Trophoblast cell (in vitro differentiated cells and primary cell): ENCODE results near the gene BMX.

ENCODE experiments used
- DNase-seq, 2 donors: peaks; one replicate each; pipeline ENCODE4 v3.0.0-alpha.2; 2016
- H2AFZ ChIP-seq: 2 replicates; pipeline ENCODE4 v1.6.1; 2013; ENCODE audit warnings: low read length, moderate library complexity, mild to moderate bottlenecking; ENCODE audit not compliant: insufficient read depth, poor library complexity
- H2AK5ac ChIP-seq: 2 replicates; pipeline ENCODE4 v1.6.1; 2013; ENCODE audit warnings: mild to moderate bottlenecking, low read length
- H2BK120ac ChIP-seq: 2 replicates; pipeline ENCODE4 v1.6.1; 2013; ENCODE audit warnings: low read length, mild to moderate bottlenecking, moderate library complexity; ENCODE audit not compliant: insufficient read depth, poor library complexity
- H2BK12ac ChIP-seq: 2 replicates; pipeline ENCODE4 v1.6.1; 2013; ENCODE audit warnings: mild to moderate bottlenecking, low read length, moderate library complexity
- H2BK5ac ChIP-seq: 2 replicates; pipeline ENCODE4 v1.6.1; 2013; ENCODE audit warnings: low read length, low read depth, moderate library complexity, mild to moderate bottlenecking; ENCODE audit not compliant: poor library complexity
- H3K14ac ChIP-seq: 2 replicates; pipeline ENCODE4 v1.6.1; 2013; ENCODE audit warnings: mild to moderate bottlenecking, low read length
- H3K18ac ChIP-seq: 2 replicates; pipeline ENCODE4 v1.6.1; 2013; ENCODE audit warnings: mild to moderate bottlenecking, low read length
- H3K23ac ChIP-seq: 2 replicates; pipeline ENCODE4 v1.6.1; 2013; ENCODE audit warnings: low read length
- H3K27ac ChIP-seq: 2 replicates; pipeline ENCODE4 v1.5.1; 2013; ENCODE audit warnings: low read depth, mild to moderate bottlenecking, inconsistent platforms, low read length, moderate library complexity
- H3K27me3 ChIP-seq: 2 replicates; pipeline ENCODE4 v1.6.1; 2013; ENCODE audit warnings: inconsistent platforms, mild to moderate bottlenecking, low read length, moderate library complexity; ENCODE audit not compliant: insufficient read depth
- H3K36me3 ChIP-seq, 2 experiments: 1 replicate in 1 of 2; 2 replicates in 1 of 2; pipeline ENCODE4 v1.6.1; 2013; ENCODE audit warnings: low read length in 2 of 2, mild to moderate bottlenecking in 2 of 2, moderate library complexity in 1 of 2; ENCODE audit not compliant: insufficient read depth in 2 of 2, control insufficient read depth in 1 of 2
- H3K4ac ChIP-seq: 2 replicates; pipeline ENCODE4 v1.6.1; 2013; ENCODE audit warnings: low read depth, mild to moderate bottlenecking, low read length, moderate library complexity
- H3K4me1 ChIP-seq, 2 experiments: 1 replicate in 1 of 2; 2 replicates in 1 of 2; pipeline ENCODE4 v1.6.1; 2013; ENCODE audit warnings: low read length in 2 of 2, mild to moderate bottlenecking in 2 of 2, moderate library complexity in 1 of 2; ENCODE audit not compliant: insufficient read depth in 2 of 2, control insufficient read depth in 1 of 2
- H3K4me2 ChIP-seq: 2 replicates; pipeline ENCODE4 v1.6.1; 2013; ENCODE audit warnings: inconsistent platforms, mild to moderate bottlenecking, low read length, moderate library complexity
- H3K4me3 ChIP-seq: 2 replicates; pipeline ENCODE4 v1.5.1; 2013; ENCODE audit warnings: mild to moderate bottlenecking, low read depth, low read length, inconsistent platforms
- H3K79me1 ChIP-seq: one replicate; pipeline ENCODE4 v1.6.1; 2013; ENCODE audit warnings: low read length
- H3K79me2 ChIP-seq: 2 replicates; pipeline ENCODE4 v1.6.1; 2013; ENCODE audit warnings: low read length, mild to moderate bottlenecking; ENCODE audit not compliant: control insufficient read depth, insufficient read depth, poor library complexity
- H3K9ac ChIP-seq: 2 replicates; pipeline ENCODE4 v1.6.1; 2013; ENCODE audit warnings: mild to moderate bottlenecking, low read length
- H3K9me3 ChIP-seq: 2 replicates; pipeline ENCODE4 v1.6.1; 2013; ENCODE audit warnings: low read depth, mild to moderate bottlenecking, control low read depth, inconsistent platforms, low read length; ENCODE audit not compliant: insufficient read depth
- H4K12ac ChIP-seq: 2 replicates; pipeline ENCODE4 v1.6.1; 2013; ENCODE audit warnings: low read depth, mild to moderate bottlenecking, low read length, moderate library complexity
- H4K8ac ChIP-seq: 2 replicates; pipeline ENCODE4 v1.6.1; 2013; ENCODE audit warnings: low read depth, mild to moderate bottlenecking, low read length, moderate library complexity
- H4K91ac ChIP-seq: one replicate; pipeline ENCODE4 v1.6.1; 2013; ENCODE audit warnings: low read depth, mild to moderate bottlenecking, low read length, moderate library complexity
- WGBS: extraction: QIAGEN DNeasy Blood & Tissue Kit; methylation state at CpG from one replicate; pipeline ENCODE4 v1.1.7; 2013; ENCODE audit warnings: missing lambda C conversion rate; ENCODE audit not compliant: insufficient read length, insufficient coverage; ENCODE audit errors: extremely low coverage; 5-methylcytosine and 5-hydroxymethylcytosine counted together

The BMX gene

GRCh38 chrX:15574017-15574416 is 73.4 kb downstream of the BMX start:
- H3K4me1 ChIP-seq, result no peaks in the 10 kb centered on the region
- H3K79me1 ChIP-seq, result no peaks in the 10 kb centered on the region
- H4K12ac ChIP-seq, result no peak overlapping the region
- H3K4me2 ChIP-seq, result no peak overlapping the region
- no peak overlapping the region for H4K8ac ChIP-seq
- no peak overlapping the region for H3K18ac ChIP-seq
- no peaks in the 10 kb centered on the region for H3K79me2 ChIP-seq
- H2AK5ac ChIP-seq, result no peak overlapping the region
- H4K91ac ChIP-seq, result no peak overlapping the region
- H3K23ac ChIP-seq, result no peak overlapping the region
- no peak overlapping the region for H2BK120ac ChIP-seq
- no peak overlapping the region for H3K27ac ChIP-seq
- no peaks in the 10 kb centered on the region for H3K27me3 ChIP-seq
- no peak for DNase-seq
- H2BK5ac ChIP-seq, result no peak overlapping the region
- no peak overlapping the region for H3K14ac ChIP-seq
- H2AFZ ChIP-seq, result no peak overlapping the region
- no peaks in the 10 kb centered on the region for H3K9me3 ChIP-seq
- H3K4ac ChIP-seq, result no peak overlapping the region
- WGBS, result no CpG with 5 or more reads among the region's 2 CpGs
- H3K36me3 ChIP-seq, result no peaks in the 10 kb centered on the region
- H2BK12ac ChIP-seq, result no peak overlapping the region
- H3K9ac ChIP-seq, result no peak overlapping the region
- H3K4me3 ChIP-seq, result no peak overlapping the region

- Histone ChIP-seq H3K4me1 (no peaks in the 10 kb centered on the region), H3K9ac (no peak overlapping the region), H2BK5ac (no peak overlapping the region), H4K12ac (no peak overlapping the region), H2AK5ac (no peak overlapping the region), H2BK120ac (no peak overlapping the region), H4K8ac (no peak overlapping the region), H3K4me2 (no peak overlapping the region), H3K27ac (no peak overlapping the region), H3K79me1 (no peaks in the 10 kb centered on the region), H3K4me3 (no peak overlapping the region), H2BK12ac (no peak overlapping the region), H3K79me2 (no peaks in the 10 kb centered on the region), H2AFZ (no peak overlapping the region), H3K9me3 (no peaks in the 10 kb centered on the region), H3K18ac (no peak overlapping the region), H3K14ac (no peak overlapping the region), H3K4ac (no peak overlapping the region), H3K36me3 (no peaks in the 10 kb centered on the region), H3K27me3 (no peaks in the 10 kb centered on the region), H3K23ac (no peak overlapping the region), H4K91ac (no peak overlapping the region)
- WGBS, result no CpG with 5 or more reads among the region's 1 CpG
- DNase-seq, result no peak
These were observed 75.4 kb downstream of the BMX start for GRCh38 chrX:15576019-15576418.

- no peak overlapping the region for H3K14ac ChIP-seq
- no peaks in the 10 kb centered on the region for H3K79me1 ChIP-seq
- H3K27ac ChIP-seq, result no peak overlapping the region
- no peaks in the 10 kb centered on the region for H3K27me3 ChIP-seq
- WGBS, result no CpG with 5 or more reads among the region's 5 CpGs
- no peak overlapping the region for H3K9ac ChIP-seq
- H4K91ac ChIP-seq, result no peak overlapping the region
- no peak overlapping the region for H3K4me3 ChIP-seq
- H3K9me3 ChIP-seq, result no peaks in the 10 kb centered on the region
- no peak overlapping the region for H2AFZ ChIP-seq
- H3K79me2 ChIP-seq, result no peaks in the 10 kb centered on the region
- H3K4me2 ChIP-seq, result no peak overlapping the region
- peak; percentile 52 to 71 for DNase-seq
- H4K8ac ChIP-seq, result no peak overlapping the region
- H2BK5ac ChIP-seq, result no peak overlapping the region
- no peak overlapping the region for H3K18ac ChIP-seq
- no peak overlapping the region for H2BK120ac ChIP-seq
- no peak overlapping the region for H4K12ac ChIP-seq
- H3K4ac ChIP-seq, result no peak overlapping the region
- H2AK5ac ChIP-seq, result no peak overlapping the region
- H3K23ac ChIP-seq, result no peak overlapping the region
- no peaks in the 10 kb centered on the region for H3K4me1 ChIP-seq
- no peak overlapping the region for H2BK12ac ChIP-seq
- H3K36me3 ChIP-seq, result no peaks in the 10 kb centered on the region
These were observed 79.5 kb downstream of the BMX start for GRCh38 chrX:15579778-15580747.

DNA sequence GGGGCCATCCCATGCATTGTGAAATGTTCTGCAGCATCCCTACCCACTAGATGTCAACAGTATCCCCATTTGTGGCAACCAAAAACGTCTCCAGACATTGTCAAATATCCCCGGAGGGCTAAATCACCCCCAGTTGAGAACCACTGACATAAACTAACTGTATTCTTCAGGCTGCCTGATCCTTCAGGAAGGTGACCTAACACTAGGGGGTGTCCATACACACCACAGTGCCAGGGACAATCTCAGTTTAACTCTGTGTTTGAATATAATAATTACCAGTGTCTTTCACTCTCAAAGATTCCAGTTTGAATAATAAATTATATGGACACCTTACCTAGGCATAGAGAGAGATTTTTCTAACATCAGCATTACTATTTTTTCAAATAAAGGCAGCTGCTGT is 93.8 kb downstream of the BMX start:
- H3K36me3 ChIP-seq, result no peaks in the 10 kb centered on the region
- no peak overlapping the region for H2BK120ac ChIP-seq
- H4K12ac ChIP-seq, result no peak overlapping the region
- no peaks in the 10 kb centered on the region for H3K79me2 ChIP-seq
- no peak overlapping the region for H3K4me2 ChIP-seq
- peaks cover 3% of the 10 kb centered on the region for H3K79me1 ChIP-seq
- no peaks in the 10 kb centered on the region for H3K9me3 ChIP-seq
- H3K14ac ChIP-seq, result no peak overlapping the region
- no peak overlapping the region for H2AFZ ChIP-seq
- H3K4ac ChIP-seq, result no peak overlapping the region
- no CpG with 5 or more reads among the region's 2 CpGs for WGBS
- H3K27me3 ChIP-seq, result no peaks in the 10 kb centered on the region
- H4K91ac ChIP-seq, result no peak overlapping the region
- H3K9ac ChIP-seq, result no peak overlapping the region
- no peak overlapping the region for H3K23ac ChIP-seq
- no peak overlapping the region for H2BK5ac ChIP-seq
- H4K8ac ChIP-seq, result no peak overlapping the region
- DNase-seq, result no peak
- no peak overlapping the region for H3K4me3 ChIP-seq
- H3K4me1 ChIP-seq, result peaks cover 0 to 2% of the 10 kb centered on the region in 2 experiments
- no peak overlapping the region for H2BK12ac ChIP-seq
- no peak overlapping the region for H3K27ac ChIP-seq
- H2AK5ac ChIP-seq, result no peak overlapping the region
- no peak overlapping the region for H3K18ac ChIP-seq
